ENCODE measurements around the gene HMGB1. TPM values are rescaled to one million over a fixed set of nuclear protein-coding genes. Genes with fewer than 3 reads are reported as not detected.

The HMGB1 gene
- total RNA-seq, 1 experiment from 2014 or later: 567 TPM

DNA sequence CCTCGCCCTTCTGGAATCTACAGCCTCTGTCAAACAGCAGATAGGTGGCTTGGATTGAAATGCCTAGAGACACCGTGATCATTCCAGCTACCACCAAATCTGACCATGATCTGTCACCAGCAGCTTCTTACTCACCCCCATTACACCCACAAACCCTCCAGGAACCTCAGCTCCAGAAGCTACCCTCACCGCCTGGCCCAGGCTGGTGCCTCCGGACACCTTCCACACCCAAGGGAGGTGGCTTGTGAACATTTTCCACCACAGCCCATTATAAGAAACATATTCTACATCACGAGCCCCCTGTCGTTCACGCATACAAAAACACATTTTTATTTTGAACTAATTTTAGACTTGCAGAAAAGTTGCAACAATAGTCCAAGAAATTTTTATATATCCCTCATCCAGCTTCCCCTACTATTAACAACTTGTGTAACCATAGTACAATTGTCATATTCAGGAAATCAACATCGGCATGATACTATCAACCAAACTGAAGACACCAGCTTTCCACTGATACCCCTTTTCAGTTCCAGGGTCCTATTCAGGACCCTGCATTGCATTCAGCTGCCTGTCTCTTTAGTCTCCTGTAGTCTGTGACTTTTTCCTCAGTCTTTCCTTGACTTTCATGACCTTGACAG, 58.8 kb downstream of the HMGB1 start:
- Histone ChIP-seq H4K20me1 (ENCODE audit: low read length) (no peaks in the 10 kb centered on the region), H3K4me3 (ENCODE audit: low read length) (no peak overlapping the region), H3K27me3 (ENCODE audit: low read length) (no peaks in the 10 kb centered on the region), H3K36me3 (ENCODE audit: low read depth, low read length) (no peaks in the 10 kb centered on the region), H3K9ac (ENCODE audit: low read length) (no peak overlapping the region), H3K4me1 (ENCODE audit: insufficient read depth, low read length) (peaks cover 12% of the 10 kb centered on the region; the same call in 1 of the 2 replicates), H3F3A (ENCODE audit: low read length, unreplicated experiment) (no peaks in the 10 kb centered on the region), H3K9me3 (ENCODE audit: low read length) (no peaks in the 10 kb centered on the region), H3K4me2 (ENCODE audit: low read length) (no peak overlapping the region), H2AFZ (ENCODE audit: low read length) (no peak overlapping the region), H3K27ac (ENCODE audit: low read length) (no peak overlapping the region), H3K9me2 (replicated peaks; ENCODE audit: low read length) (no peaks in the 10 kb centered on the region), H3K79me2 (ENCODE audit: low read length) (no peaks in the 10 kb centered on the region)
- no peak for ATAC-seq
- BruUV-seq (replicated peaks): no TSS peak
- intact Hi-C loops (cut with micrococcal nuclease): loop anchor here (5.0 to 10.0 kb wide), 2 partner anchors 48 to 150 kb away; no protein-coding TSS in a partner anchor
- ChIA-PET CTCF (no interaction called here), POLR2A (ENCODE audit: unreplicated experiment) (interaction anchor here (0.7 kb wide), 1 partner anchor 197 kb away, joined by 3 read pairs; no protein-coding TSS in a partner anchor)
- no peak for DNase-seq
- TF ChIP-seq EZH2 (IDR thresholded peaks at IDR 0.05; ENCODE audit: low read length, unreplicated experiment) (no peak), EZH2phosphoT487 (IDR thresholded peaks at IDR 0.05; ENCODE audit: borderline replicate concordance, low read length) (no peak)
- TF ChIP-seq, protein P1, sequence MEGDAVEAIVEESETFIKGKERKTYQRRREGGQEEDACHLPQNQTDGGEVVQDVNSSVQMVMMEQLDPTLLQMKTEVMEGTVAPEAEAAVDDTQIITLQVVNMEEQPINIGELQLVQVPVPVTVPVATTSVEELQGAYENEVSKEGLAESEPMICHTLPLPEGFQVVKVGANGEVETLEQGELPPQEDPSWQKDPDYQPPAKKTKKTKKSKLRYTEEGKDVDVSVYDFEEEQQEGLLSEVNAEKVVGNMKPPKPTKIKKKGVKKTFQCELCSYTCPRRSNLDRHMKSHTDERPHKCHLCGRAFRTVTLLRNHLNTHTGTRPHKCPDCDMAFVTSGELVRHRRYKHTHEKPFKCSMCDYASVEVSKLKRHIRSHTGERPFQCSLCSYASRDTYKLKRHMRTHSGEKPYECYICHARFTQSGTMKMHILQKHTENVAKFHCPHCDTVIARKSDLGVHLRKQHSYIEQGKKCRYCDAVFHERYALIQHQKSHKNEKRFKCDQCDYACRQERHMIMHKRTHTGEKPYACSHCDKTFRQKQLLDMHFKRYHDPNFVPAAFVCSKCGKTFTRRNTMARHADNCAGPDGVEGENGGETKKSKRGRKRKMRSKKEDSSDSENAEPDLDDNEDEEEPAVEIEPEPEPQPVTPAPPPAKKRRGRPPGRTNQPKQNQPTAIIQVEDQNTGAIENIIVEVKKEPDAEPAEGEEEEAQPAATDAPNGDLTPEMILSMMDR (conservative IDR thresholded peaks at IDR 0.05; ENCODE audit: low read depth, low read length): no peak

Other genes with a start within 250 kb of the HMGB1 start
- gene KATNAL1, start 158.4 kb downstream of the HMGB1 start, total RNA-seq (2014; rRNA removed): 4.1 and 4.3 TPM in 2 replicates
- not detected in 2 replicates for gene UBE2L5, start 43.4 kb downstream of the HMGB1 start, total RNA-seq (2014; rRNA removed)
- gene USPL1, start 152.0 kb upstream of the HMGB1 start, total RNA-seq (2014; rRNA removed): 6.0 and 9.0 TPM in 2 replicates